Epithelial cell of proximal tubule (primary cell): ENCODE measurements around the gene RTN4RL1. TPM values are rescaled to one million over a fixed set of nuclear protein-coding genes. Genes with fewer than 3 reads are reported as not detected.

Experiments used
- DNase-seq: peaks from one replicate; pipeline ENCODE4 v3.0.0-alpha.2; 2011; ENCODE audit warnings: low read depth
- H3K4me3 ChIP-seq: 2 replicates; pipeline ENCODE4 v1.5.1; 2011; ENCODE audit warnings: low read depth, mild to moderate bottlenecking, low read length
- CTCF ChIP-seq: conservative IDR thresholded peaks from 2 replicates; pipeline ENCODE4 v1.5.1; 2012; ENCODE audit warnings: low read depth, mild to moderate bottlenecking, low read length
- total RNA-seq: library from RNA; depleted of rRNA; stranded (reverse); fragments of >200 nt; gene quantifications from 2 replicates; pipeline ENCODE4 v1.2.3, GENCODE V29; 2015

The RTN4RL1 gene
- total RNA-seq = not detected in 2 replicates

- H3K4me3 ChIP-seq = peak within 1 kb of the TSS; percentile 33
- TF ChIP-seq CTCF = no peak
- no peak for DNase-seq
These were observed at the start of gene RTN4RL1 for GRCh38 chr17:2025220-2025621. TSS of gene RTN4RL1 (minus strand) at chr17:2025334. CDS start at chr17:2024865, 469 bp downstream.

GRCh38 chr17:2074919-2075318 is 49.8 kb upstream of the RTN4RL1 start:
- TF ChIP-seq CTCF = no peak

GRCh38 chr17:2071455-2072281 is 46.5 kb upstream of the RTN4RL1 start:
- no peak overlapping the region for H3K4me3 ChIP-seq
- no peak for TF ChIP-seq CTCF
- DNase-seq = no peak

More at GRCh38 chr17:2074919-2075318, 49.8 kb upstream of the RTN4RL1 start:
- H3K4me3 ChIP-seq = no peak overlapping the region
- DNase-seq = no peak

- no peak overlapping the region for H3K4me3 ChIP-seq
- TF ChIP-seq CTCF = no peak
- DNase-seq = no peak
These were observed 45.9 kb upstream of the RTN4RL1 start for GRCh38 chr17:2071024-2071385.

- TF ChIP-seq CTCF = no peak
- H3K4me3 ChIP-seq = no peak overlapping the region
- DNase-seq = no peak
These were observed 45.3 kb upstream of the RTN4RL1 start for GRCh38 chr17:2070241-2071023.

GRCh38 chr17:2068519-2069051 is 43.5 kb upstream of the RTN4RL1 start:
- DNase-seq = no peak
- no peak for TF ChIP-seq CTCF
- no peak overlapping the region for H3K4me3 ChIP-seq
